GM12872 (cell line): ENCODE results near the gene CROCC2.

Experiments
- CTCF ChIP-seq: IDR thresholded peaks from 3 replicates; pipeline ENCODE4 v1.5.1; 2011; ENCODE audit warnings: low read depth, mild to moderate bottlenecking, low read length, moderate library complexity; ENCODE audit not compliant: insufficient read depth

CROCC2 gene

DNA sequence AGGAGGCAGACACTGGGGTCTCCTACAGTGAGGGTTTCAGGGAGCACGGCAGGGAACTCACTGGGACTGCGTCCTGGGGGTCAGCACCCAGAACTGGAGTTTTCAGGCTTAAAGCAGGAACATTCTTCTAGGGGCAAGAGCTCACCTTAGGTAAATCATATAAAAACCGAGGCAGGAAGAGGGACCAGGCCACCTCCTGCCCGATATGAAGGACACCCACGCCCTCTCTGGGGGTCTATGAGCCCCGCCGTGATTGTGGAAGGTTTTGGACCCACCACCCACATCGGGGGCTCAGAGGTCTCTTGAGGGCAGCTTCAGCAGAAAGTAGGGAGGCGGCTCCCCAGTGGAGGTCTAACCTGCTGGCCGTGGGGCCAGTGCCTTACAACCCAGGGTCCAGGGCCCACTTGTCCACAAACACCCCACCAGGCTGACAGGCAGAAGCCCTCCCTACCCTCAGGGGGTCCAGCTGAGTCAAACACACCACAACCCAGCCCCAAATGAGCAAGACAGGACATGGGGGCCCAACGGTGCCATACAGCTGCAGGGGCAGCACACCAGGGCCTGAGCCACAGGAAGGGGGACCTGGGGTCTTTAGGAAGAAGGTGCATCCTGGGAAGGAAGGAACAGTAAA is 25.3 kb downstream of the CROCC2 start:
- TF ChIP-seq CTCF, result no peak

- TF ChIP-seq CTCF, result no peak
Measured at GRCh38 chr2:240932001-240932723, 26.0 kb downstream of the CROCC2 start.

DNA sequence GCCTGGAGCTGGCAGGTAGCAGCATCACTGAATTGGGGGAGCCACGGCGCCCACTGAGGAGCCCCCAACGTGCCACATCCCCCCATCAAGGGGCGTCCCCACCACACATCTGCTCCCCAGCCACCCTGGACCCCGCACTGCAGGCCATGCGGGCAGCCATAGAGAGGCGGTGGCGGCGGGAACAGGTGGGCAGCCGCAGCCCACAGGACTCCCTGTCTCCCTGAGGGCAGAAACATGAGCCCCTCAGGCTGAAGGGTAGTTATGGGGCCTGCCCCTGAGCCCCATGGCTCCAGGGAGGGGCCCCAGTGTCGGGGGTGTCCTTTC is 26.6 kb downstream of the CROCC2 start:
- TF ChIP-seq CTCF, result no peak

DNA sequence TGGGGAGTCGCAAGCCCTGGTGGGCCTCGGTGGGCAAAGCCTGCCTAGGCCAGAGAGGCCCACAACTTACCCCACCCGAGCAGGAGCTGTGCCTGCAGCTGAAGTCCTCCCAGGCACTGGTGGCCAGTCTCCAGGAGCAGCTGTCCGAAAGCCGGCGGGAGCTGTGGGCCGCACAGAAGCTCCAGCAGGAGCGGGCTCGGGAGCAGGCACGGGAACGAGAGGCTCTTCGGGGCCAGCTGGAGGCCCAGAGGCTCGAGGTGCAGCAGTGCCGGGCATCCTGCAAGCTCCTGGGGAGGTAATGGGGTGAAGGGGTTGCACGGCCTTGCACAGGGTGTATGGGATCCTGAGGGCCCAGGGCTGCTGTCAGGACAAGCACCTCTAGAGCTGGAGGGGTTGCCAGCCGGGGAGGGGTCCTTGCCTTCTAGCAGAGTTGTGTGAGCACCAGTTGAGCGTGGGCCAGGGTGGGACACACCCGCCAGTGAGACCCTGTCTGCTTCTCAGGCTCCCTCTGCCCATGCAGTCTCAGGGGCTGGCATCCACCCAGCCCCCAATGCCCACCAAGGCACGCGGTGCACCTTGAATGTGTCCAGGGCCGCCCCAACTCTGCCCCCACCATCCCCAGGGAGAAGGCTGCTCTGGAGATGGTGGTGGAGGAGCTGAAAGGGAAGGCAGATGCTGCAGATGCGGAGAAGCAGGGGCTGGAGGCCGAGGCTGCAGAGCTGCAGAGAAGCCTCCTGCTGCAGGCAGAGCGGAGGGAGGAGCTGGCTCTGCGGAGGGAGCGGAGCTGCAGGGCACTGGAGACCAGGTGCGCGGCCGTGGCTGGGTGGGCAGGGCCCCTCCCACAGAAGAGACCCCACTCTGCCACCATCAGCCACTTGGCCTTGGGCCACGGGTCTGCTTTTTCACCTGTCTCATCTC is 27.2 kb downstream of the CROCC2 start:
- TF ChIP-seq CTCF, result no peak

DNA sequence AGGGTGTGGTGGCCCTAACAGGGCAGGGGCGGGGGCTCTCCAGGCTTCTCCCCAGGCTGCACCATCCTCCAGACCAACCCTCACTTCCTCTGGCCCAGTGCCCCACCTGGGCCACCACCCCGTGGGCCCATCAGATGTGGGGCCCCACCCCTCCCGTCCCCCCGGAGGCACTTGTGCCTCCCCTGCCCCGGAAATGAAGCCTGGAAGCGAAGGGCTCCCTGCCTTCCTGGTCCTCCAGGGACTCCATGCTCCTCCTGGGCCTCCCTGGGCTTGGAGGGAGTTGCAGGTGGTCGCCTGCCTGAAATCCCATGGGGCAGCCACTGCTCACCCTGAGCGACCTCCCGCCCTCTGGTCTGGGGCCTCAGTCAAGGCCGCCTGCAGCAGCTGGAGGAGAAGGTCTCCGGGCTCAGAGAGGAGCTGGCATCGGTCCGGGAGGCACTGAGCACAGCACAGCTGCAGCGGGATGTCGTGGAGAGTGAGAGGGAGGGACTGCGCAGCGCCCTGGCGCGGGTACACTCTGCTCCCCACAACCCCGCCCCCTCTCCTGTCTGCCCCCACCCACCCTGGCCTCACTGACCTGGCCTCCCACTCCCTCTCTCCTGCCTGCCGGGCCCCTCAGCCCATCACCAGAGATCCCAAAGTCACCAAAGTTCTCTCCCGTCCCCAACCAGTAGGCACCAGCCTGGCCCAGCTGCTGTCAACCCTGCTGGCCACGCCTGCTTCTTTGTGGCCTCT is 28.0 kb downstream of the CROCC2 start:
- no peak for TF ChIP-seq CTCF

- TF ChIP-seq CTCF, result no peak
Measured at GRCh38 chr2:240934701-240935102, 28.6 kb downstream of the CROCC2 start.
